ENCODE results near the gene GNB1L. TPM values are rescaled to one million over a fixed set of nuclear protein-coding genes. Genes with fewer than 3 reads are reported as not detected.

Gene GNB1L
- total RNA-seq, 1 donor from 2014 or later, result 6.1 TPM

- Mint-ChIP-seq H3K27ac (ENCODE audit: unreplicated experiment) (no peak overlapping the region), H3K27me3 (ENCODE audit: unreplicated experiment) (no peaks in the 10 kb centered on the region), H3K4me3 (ENCODE audit: unreplicated experiment) (no peak overlapping the region), H3K36me3 (ENCODE audit: unreplicated experiment) (no peaks in the 10 kb centered on the region), H3K4me1 (ENCODE audit: unreplicated experiment) (peaks cover 23% of the 10 kb centered on the region), H3K9me3 (ENCODE audit: unreplicated experiment) (no peaks in the 10 kb centered on the region)
- TF ChIP-seq CTCF (IDR thresholded peaks at IDR 0.05), result no peak
- DNase-seq (ENCODE audit: extremely low spot score, unreplicated experiment), result no peak
Observed at GRCh38 chr22:19871845-19872778, 17.4 kb upstream of the GNB1L start.

- Mint-ChIP-seq H3K9me3 (ENCODE audit: unreplicated experiment) (no peaks in the 10 kb centered on the region), H3K27ac (ENCODE audit: unreplicated experiment) (no peak overlapping the region), H3K4me1 (ENCODE audit: unreplicated experiment) (peaks cover 19% of the 10 kb centered on the region), H3K36me3 (ENCODE audit: unreplicated experiment) (no peaks in the 10 kb centered on the region), H3K27me3 (ENCODE audit: unreplicated experiment) (no peaks in the 10 kb centered on the region), H3K4me3 (ENCODE audit: unreplicated experiment) (no peak overlapping the region)
- DNase-seq (ENCODE audit: extremely low spot score, unreplicated experiment), result no peak
- no peak for TF ChIP-seq CTCF (IDR thresholded peaks at IDR 0.05)
Observed at GRCh38 chr22:19871023-19871844, 16.6 kb upstream of the GNB1L start.

GRCh38 chr22:19870153-19871022 lies 15.7 kb upstream of the GNB1L start:
- H3K4me3 Mint-ChIP-seq (ENCODE audit: unreplicated experiment), result no peak overlapping the region
- no peaks in the 10 kb centered on the region for H3K36me3 Mint-ChIP-seq (ENCODE audit: unreplicated experiment)
- TF ChIP-seq CTCF (IDR thresholded peaks at IDR 0.05), result no peak
- no peak for DNase-seq (ENCODE audit: extremely low spot score, unreplicated experiment)
- H3K9me3 Mint-ChIP-seq (ENCODE audit: unreplicated experiment), result no peaks in the 10 kb centered on the region
- peaks cover 20% of the 10 kb centered on the region for H3K4me1 Mint-ChIP-seq (ENCODE audit: unreplicated experiment)
- H3K27me3 Mint-ChIP-seq (ENCODE audit: unreplicated experiment), result no peaks in the 10 kb centered on the region
- no peak overlapping the region for H3K27ac Mint-ChIP-seq (ENCODE audit: unreplicated experiment)

- TF ChIP-seq CTCF (IDR thresholded peaks at IDR 0.05), result no peak
- no peak for DNase-seq (ENCODE audit: extremely low spot score, unreplicated experiment)
Observed at GRCh38 chr22:19869497-19870152, 15.0 kb upstream of the GNB1L start.

More at GRCh38 chr22:19869497-19870152, 15.0 kb upstream of the GNB1L start:
- H3K4me1 Mint-ChIP-seq (ENCODE audit: unreplicated experiment), result peaks cover 14% of the 10 kb centered on the region
- no peaks in the 10 kb centered on the region for H3K27me3 Mint-ChIP-seq (ENCODE audit: unreplicated experiment)
- no peaks in the 10 kb centered on the region for H3K36me3 Mint-ChIP-seq (ENCODE audit: unreplicated experiment)
- H3K9me3 Mint-ChIP-seq (ENCODE audit: unreplicated experiment), result no peaks in the 10 kb centered on the region
- H3K4me3 Mint-ChIP-seq (ENCODE audit: unreplicated experiment), result no peak overlapping the region
- no peak overlapping the region for H3K27ac Mint-ChIP-seq (ENCODE audit: unreplicated experiment)
